ENCODE results near the gene DSCAM. TPM values are rescaled to one million over a fixed set of nuclear protein-coding genes. Genes with fewer than 3 reads are reported as not detected.

Gene DSCAM
- total RNA-seq, 8 experiments from 2014 or later = 0.05 to 8.7 (median 4.4) TPM

- 0 to 83% (median 26%) methylated on average over 1 of the region's 1 CpG; no CpG with 5 or more reads in 4 of the 10 experiments for WGBS, 10 experiments
- no peak overlapping the region for H3K27ac ChIP-seq
- H3K4me1 ChIP-seq (replicated peaks in 1 of 2) = peaks cover 2 to 12% of the 10 kb centered on the region in 2 donors
- H3K4me3 ChIP-seq = no peak overlapping the region
- in situ Hi-C loops (cut with MboI; ENCODE audit: low pct_unique_long_range_greater_than_20kb in 2 of 9, low sequenced_read_pairs in 9 of 9, unreplicated experiment in 9 of 9) = no loop called here
- ATAC-seq (replicated peaks in 6 of 8) = peak in 3 of 8 experiments; percentile 59 to 73 (median 69)
Measured at GRCh38 chr21:40796464-40796863, 50.5 kb downstream of the DSCAM start.

GRCh38 chr21:40795313-40795712, 51.6 kb downstream of the DSCAM start:
- peaks cover 2 to 12% of the 10 kb centered on the region in 2 donors for H3K4me1 ChIP-seq (replicated peaks in 1 of 2)
- in situ Hi-C loops (cut with MboI; ENCODE audit: low pct_unique_long_range_greater_than_20kb in 2 of 9, low sequenced_read_pairs in 9 of 9, unreplicated experiment in 9 of 9) = no loop called here
- ATAC-seq (replicated peaks in 6 of 8) = no peak
- WGBS, 10 experiments = 0 to 82% (median 71%) methylated on average over 1 to 3 of the region's 3 CpGs; no CpG with 5 or more reads in 1 of the 10 experiments
- no peak overlapping the region for H3K4me3 ChIP-seq
- H3K27ac ChIP-seq = no peak overlapping the region

- Histone ChIP-seq H3K4me1 (replicated peaks in 1 of 2) (peaks cover 2 to 12% of the 10 kb centered on the region in 2 donors), H3K4me3 (no peak overlapping the region), H3K27ac (no peak overlapping the region)
- peak in 2 of 8 experiments; percentile 30 to 35 for ATAC-seq (replicated peaks in 6 of 8)
- in situ Hi-C loops (cut with MboI; ENCODE audit: low pct_unique_long_range_greater_than_20kb in 2 of 9, low sequenced_read_pairs in 9 of 9, unreplicated experiment in 9 of 9) = no loop called here
- WGBS, 10 experiments = 0 to 100% (median 68%) methylated on average over 1 to 4 of the region's 4 CpGs
Measured at GRCh38 chr21:40792691-40793456, 54.1 kb downstream of the DSCAM start.

- no peak overlapping the region for H3K27ac ChIP-seq
- 22 to 96% (median 88%) methylated on average over 1 to 3 of the region's 3 CpGs; no CpG with 5 or more reads in 1 of the 10 experiments for WGBS, 10 experiments
- peaks cover 2 to 10% of the 10 kb centered on the region in 2 donors for H3K4me1 ChIP-seq (replicated peaks in 1 of 2)
- H3K4me3 ChIP-seq = no peak overlapping the region
- in situ Hi-C loops (cut with MboI; ENCODE audit: low pct_unique_long_range_greater_than_20kb in 2 of 9, low sequenced_read_pairs in 9 of 9, unreplicated experiment in 9 of 9) = no loop called here
- ATAC-seq (replicated peaks in 6 of 8) = no peak
Measured at GRCh38 chr21:40788635-40789034, 58.3 kb downstream of the DSCAM start.

- H3K4me3 ChIP-seq = no peak overlapping the region
- no peaks in the 10 kb centered on the region for H3K4me1 ChIP-seq (replicated peaks in 1 of 2)
- WGBS, 10 experiments = 23 to 100% (median 85%) methylated on average over 1 to 5 of the region's 6 CpGs; no CpG with 5 or more reads in 3 of the 10 experiments
- no peak for ATAC-seq (replicated peaks in 6 of 8)
- in situ Hi-C loops (cut with MboI; ENCODE audit: low pct_unique_long_range_greater_than_20kb in 2 of 9, low sequenced_read_pairs in 9 of 9, unreplicated experiment in 9 of 9) = no loop called here
- H3K27ac ChIP-seq = no peak overlapping the region
Measured at GRCh38 chr21:40783404-40783803, 63.6 kb downstream of the DSCAM start.

- no peak for ATAC-seq (replicated peaks in 6 of 8)
- H3K4me3 ChIP-seq = no peak overlapping the region
- H3K4me1 ChIP-seq (replicated peaks in 1 of 2) = peaks cover 5 to 6% of the 10 kb centered on the region in 2 donors
- in situ Hi-C loops (cut with MboI; ENCODE audit: low pct_unique_long_range_greater_than_20kb in 2 of 9, low sequenced_read_pairs in 9 of 9, unreplicated experiment in 9 of 9) = no loop called here
- H3K27ac ChIP-seq = no peak overlapping the region
- 8 to 82% (median 43%) methylated on average over 1 to 5 of the region's 5 CpGs; no CpG with 5 or more reads in 1 of the 10 experiments for WGBS, 10 experiments
Measured at GRCh38 chr21:40770435-40771055, 76.4 kb downstream of the DSCAM start.

GRCh38 chr21:40769231-40769630, 77.7 kb downstream of the DSCAM start:
- in situ Hi-C loops (cut with MboI; ENCODE audit: low pct_unique_long_range_greater_than_20kb in 2 of 9, low sequenced_read_pairs in 9 of 9, unreplicated experiment in 9 of 9) = no loop called here
- ATAC-seq (replicated peaks in 6 of 8) = no peak
- peaks cover 7 to 8% of the 10 kb centered on the region in 2 donors for H3K4me1 ChIP-seq (replicated peaks in 1 of 2)
- no peak overlapping the region for H3K27ac ChIP-seq
- WGBS, 10 experiments = no CpG with 5 or more reads among the region's 1 CpG
- no peak overlapping the region for H3K4me3 ChIP-seq

- Histone ChIP-seq H3K4me3 (no peak overlapping the region), H3K4me1 (replicated peaks in 1 of 2) (peaks cover 7 to 8% of the 10 kb centered on the region in 2 donors), H3K27ac (no peak overlapping the region)
- 0 to 86% (median 44%) methylated on average over 1 of the region's 2 CpGs; no CpG with 5 or more reads in 6 of the 10 experiments for WGBS, 10 experiments
- in situ Hi-C loops (cut with MboI; ENCODE audit: low pct_unique_long_range_greater_than_20kb in 2 of 9, low sequenced_read_pairs in 9 of 9, unreplicated experiment in 9 of 9) = no loop called here
- ATAC-seq (replicated peaks in 6 of 8) = peak in 1 of 8 experiments; percentile 67
Measured at GRCh38 chr21:40768056-40768455, 78.9 kb downstream of the DSCAM start.

GRCh38 chr21:40766381-40766780, 80.6 kb downstream of the DSCAM start:
- Histone ChIP-seq H3K4me3 (no peak overlapping the region), H3K27ac (no peak overlapping the region), H3K4me1 (replicated peaks in 1 of 2) (peaks cover 7 to 8% of the 10 kb centered on the region in 2 donors)
- no peak for ATAC-seq (replicated peaks in 6 of 8)
- in situ Hi-C loops (cut with MboI; ENCODE audit: low pct_unique_long_range_greater_than_20kb in 2 of 9, low sequenced_read_pairs in 9 of 9, unreplicated experiment in 9 of 9) = no loop called here
- 100% methylated on average over 1 of the region's 1 CpG; no CpG with 5 or more reads in 8 of the 10 experiments for WGBS, 10 experiments

GRCh38 chr21:40765811-40766210, 81.1 kb downstream of the DSCAM start:
- Histone ChIP-seq H3K4me3 (no peak overlapping the region), H3K4me1 (replicated peaks in 1 of 2) (peaks cover 7 to 8% of the 10 kb centered on the region in 2 donors), H3K27ac (peak overlapping the region; percentile 18 to 47)
- WGBS, 10 experiments = 0 to 41% (median 5%) methylated on average over 2 to 12 of the region's 12 CpGs; no CpG with 5 or more reads in 3 of the 10 experiments
- in situ Hi-C loops (cut with MboI; ENCODE audit: low pct_unique_long_range_greater_than_20kb in 2 of 9, low sequenced_read_pairs in 9 of 9, unreplicated experiment in 9 of 9) = no loop called here
- ATAC-seq (replicated peaks in 6 of 8) = peak in 6 of 8 experiments; percentile 75 to 97 (median 85)

GRCh38 chr21:40760821-40761220, 86.1 kb downstream of the DSCAM start:
- Histone ChIP-seq H3K4me3 (no peak overlapping the region), H3K27ac (no peak overlapping the region), H3K4me1 (replicated peaks in 1 of 2) (peaks cover 4 to 6% of the 10 kb centered on the region in 2 donors)
- in situ Hi-C loops (cut with MboI; ENCODE audit: low pct_unique_long_range_greater_than_20kb in 2 of 9, low sequenced_read_pairs in 9 of 9, unreplicated experiment in 9 of 9) = no loop called here
- 0 to 100% (median 67%) methylated on average over 1 to 2 of the region's 2 CpGs; no CpG with 5 or more reads in 3 of the 10 experiments for WGBS, 10 experiments
- no peak for ATAC-seq (replicated peaks in 6 of 8)

- no peak overlapping the region for H3K27ac ChIP-seq
- ATAC-seq (replicated peaks in 6 of 8) = no peak
- H3K4me3 ChIP-seq = no peak overlapping the region
- WGBS, 10 experiments = 50 to 100% (median 86%) methylated on average over 1 to 2 of the region's 2 CpGs; no CpG with 5 or more reads in 5 of the 10 experiments
- no peaks in the 10 kb centered on the region for H3K4me1 ChIP-seq (replicated peaks in 1 of 2)
- in situ Hi-C loops (cut with MboI; ENCODE audit: low pct_unique_long_range_greater_than_20kb in 2 of 9, low sequenced_read_pairs in 9 of 9, unreplicated experiment in 9 of 9) = no loop called here
Measured at GRCh38 chr21:40759061-40759460, 87.9 kb downstream of the DSCAM start.

GRCh38 chr21:40757366-40757765, 89.6 kb downstream of the DSCAM start:
- in situ Hi-C loops (cut with MboI; ENCODE audit: low pct_unique_long_range_greater_than_20kb in 2 of 9, low sequenced_read_pairs in 9 of 9, unreplicated experiment in 9 of 9) = no loop called here
- H3K4me3 ChIP-seq = no peak overlapping the region
- WGBS, 10 experiments = 0 to 100% (median 80%) methylated on average over 1 of the region's 3 CpGs; no CpG with 5 or more reads in 7 of the 10 experiments
- H3K4me1 ChIP-seq (replicated peaks in 1 of 2) = peaks cover 0 to 4% of the 10 kb centered on the region in 2 donors
- H3K27ac ChIP-seq = no peak overlapping the region
- no peak for ATAC-seq (replicated peaks in 6 of 8)
